OCI-LY1 (cell line): Measurements from ENCODE around the gene SH3BP5.

Source experiments
- CTCF ChIP-seq: fragments of 200-600 bp; sonication (generic), shearing (Covaris generic); IDR thresholded peaks from 2 replicates; pipeline ENCODE4 v1.5.1; 2017; ENCODE audit warnings: mild to moderate bottlenecking, antibody characterized with exemption, low read length, moderate library complexity, mixed read lengths
- EZH2 ChIP-seq: fragments of 200-600 bp; sonication (generic), shearing (Covaris generic); IDR thresholded peaks from 2 replicates; pipeline ENCODE4 v1.8.0; 2017; ENCODE audit warnings: borderline replicate concordance, mixed run types, mild to moderate bottlenecking, antibody characterized with exemption, low read length, moderate library complexity, mixed read lengths

GRCh38 chr3:15276028-15276724, 56.2 kb downstream of the SH3BP5 start:
- no peak for TF ChIP-seq CTCF
- no peak for TF ChIP-seq EZH2
